PC-9 (cell line): ENCODE results near the gene UNG. TPM values are rescaled to one million over a fixed set of nuclear protein-coding genes. Genes with fewer than 3 reads are reported as not detected.

Experiments
- BruUV-seq: library from RNA; stranded (reverse); fragments of 400-500 nt; replicated peaks from 2 replicates; lab custom pipeline; 2021; lab: Mats Ljungman, UMichigan
- CTCF ChIA-PET: fragments of 300-600 bp; sonication (Branson Sonifier 250); formaldehyde crosslinking; loops from one replicate; lab custom pipeline; 2022; ENCODE audit warnings: antibody characterized with exemption; lab: Charles Lee
- POLR2A ChIA-PET: fragments of 300-600 bp; sonication (Branson Sonifier 250); formaldehyde crosslinking; loops from one replicate; lab custom pipeline; 2022; ENCODE audit warnings: antibody characterized with exemption; ENCODE audit not compliant: unreplicated experiment; lab: Charles Lee
- DNase-seq, 2 experiments: peaks; one replicate each; pipeline versions ENCODE4 v3.0.0 to v3.0.0-alpha.2; 2015 to 2022; ENCODE audit warnings: mixed read lengths in 1 of 2
- H2AFZ ChIP-seq: fragments of 200-600 bp; sonication (generic); 2 replicates; pipeline ENCODE4 v1.8.1; 2017; ENCODE audit warnings: antibody characterized with exemption
- H3F3A ChIP-seq: fragments of 200-600 bp; sonication (generic); 2 replicates; pipeline ENCODE4 v1.8.1; 2017; ENCODE audit warnings: antibody characterized with exemption, mild to moderate bottlenecking, low read depth; ENCODE audit not compliant: insufficient read depth
- H3K27ac ChIP-seq: fragments of 200-600 bp; sonication (generic); 2 replicates; pipeline ENCODE4 v1.6.1; 2016; ENCODE audit warnings: mixed run types
- H3K27me3 ChIP-seq: fragments of 200-600 bp; sonication (generic); 2 replicates; pipeline ENCODE4 v1.6.1; 2016; ENCODE audit warnings: low read depth, mixed run types; ENCODE audit not compliant: insufficient read depth
- H3K36me3 ChIP-seq: fragments of 200-600 bp; sonication (generic); 2 replicates; pipeline ENCODE4 v1.6.1; 2016; ENCODE audit warnings: low read depth, mixed run types
- H3K4me1 ChIP-seq: fragments of 200-600 bp; sonication (generic); replicated peaks from 2 replicates; pipeline ENCODE4 v1.6.1; 2016; ENCODE audit warnings: mixed run types; ENCODE audit not compliant: insufficient read depth
- H3K4me2 ChIP-seq: fragments of 200-600 bp; sonication (generic); 2 replicates; pipeline ENCODE4 v1.6.1; 2017; ENCODE audit warnings: mixed run types
- H3K4me3 ChIP-seq: fragments of 200-600 bp; sonication (generic); 2 replicates; pipeline ENCODE4 v1.6.1; 2016; ENCODE audit warnings: mixed run types
- H3K79me2 ChIP-seq: fragments of 200-600 bp; sonication (generic); 2 replicates; pipeline ENCODE4 v1.6.1; 2017; ENCODE audit warnings: low read depth, mixed run types
- H3K9me2 ChIP-seq: fragments of 200-600 bp; sonication (generic); 2 replicates; pipeline ENCODE4 v1.8.1; 2017; ENCODE audit warnings: mild to moderate bottlenecking; ENCODE audit not compliant: insufficient read depth
- H3K9me3 ChIP-seq: fragments of 200-600 bp; sonication (generic); 2 replicates; pipeline ENCODE4 v1.8.1; 2016; ENCODE audit warnings: low read depth; ENCODE audit not compliant: insufficient read depth
- H4K20me1 ChIP-seq: fragments of 200-600 bp; sonication (generic); 2 replicates; pipeline ENCODE4 v1.8.1; 2017; ENCODE audit not compliant: insufficient read depth
- EZH2 ChIP-seq: fragments of 200-600 bp; sonication (generic); IDR thresholded peaks from 2 replicates; pipeline ENCODE4 v1.8.0; 2017; ENCODE audit warnings: antibody characterized with exemption, low read depth
- intact Hi-C: fragments of 100-400 bp; cut with micrococcal nuclease; formaldehyde crosslinking; loops from one replicate; pipeline ENCODE4 v1.10.0; 2022; ENCODE audit not compliant: unreplicated experiment
- total RNA-seq: library from RNA; stranded (reverse); gene quantifications from 2 replicates; pipeline ENCODE4 v1.2.3, GENCODE V29; 2021
- TF ChIP-seq, protein P1 (sequence below): fragments of 200-600 bp; sonication (generic); conservative IDR thresholded peaks from 2 replicates; pipeline ENCODE4 v1.6.1; 2017; ENCODE audit warnings: mixed run types, antibody characterized with exemption, mild to moderate bottlenecking, moderate library complexity

The UNG gene
- total RNA-seq, 1 experiment from 2014 or later = 54.9 TPM

DNA sequence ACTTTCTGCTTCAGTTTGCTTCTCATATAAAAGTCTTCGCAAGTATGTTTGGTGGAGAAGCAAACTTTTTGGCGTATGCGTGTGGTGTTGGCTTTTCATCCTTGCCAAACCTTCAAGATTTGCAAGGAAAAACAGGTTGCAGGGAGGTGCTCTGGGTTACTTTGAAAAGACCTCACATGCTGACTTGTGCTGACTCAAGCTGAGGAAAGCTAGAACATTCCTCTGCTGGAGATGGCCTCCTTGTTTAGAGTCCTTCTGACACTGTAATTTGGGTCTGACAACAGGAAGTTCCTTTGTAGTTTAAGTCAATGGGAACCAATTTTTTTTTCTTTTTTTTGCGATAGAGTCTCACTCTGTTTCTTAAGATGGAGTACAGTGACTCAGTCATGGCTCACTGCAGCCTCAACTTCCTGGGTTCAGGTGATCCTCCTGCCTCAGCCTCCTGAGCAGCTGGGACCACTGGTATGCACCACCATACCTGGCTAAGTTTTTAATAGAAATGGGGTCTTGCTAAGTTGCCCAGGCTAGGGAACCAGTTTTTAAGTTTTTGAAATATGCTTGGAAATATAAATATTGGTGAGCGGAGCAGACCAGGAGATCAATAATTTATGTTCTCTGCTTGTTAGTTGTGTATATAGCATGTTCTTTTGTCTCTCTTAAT is 16.4 kb downstream of the UNG start:
- intact Hi-C loops = loop anchor here (2.0 to 5.0 kb wide), 2 partner anchors 149 to 271 kb away; no protein-coding TSS in a partner anchor
- ChIA-PET POLR2A (interaction anchor here (0.5 kb wide), 1 partner anchor 13 kb away, joined by 8 read pairs; no protein-coding TSS in a partner anchor), CTCF (no interaction called here)
- no peaks in the 10 kb centered on the region for H3K36me3 ChIP-seq
- no peaks in the 10 kb centered on the region for H4K20me1 ChIP-seq
- no peak overlapping the region for H3K27ac ChIP-seq
- no peaks in the 10 kb centered on the region for H3K9me3 ChIP-seq
- H3K4me2 ChIP-seq = no peak overlapping the region
- no peak overlapping the region for H2AFZ ChIP-seq
- H3K27me3 ChIP-seq = no peaks in the 10 kb centered on the region
- no TSS peak for BruUV-seq
- no peak overlapping the region for H3K4me3 ChIP-seq
- H3K4me1 ChIP-seq = no peaks in the 10 kb centered on the region
- H3F3A ChIP-seq = peaks cover 7% of the 10 kb centered on the region; the same call in 1 of the 2 replicates
- no peaks in the 10 kb centered on the region for H3K9me2 ChIP-seq
- no peaks in the 10 kb centered on the region for H3K79me2 ChIP-seq
- TF ChIP-seq EZH2 = no peak
- TF ChIP-seq, protein P1, sequence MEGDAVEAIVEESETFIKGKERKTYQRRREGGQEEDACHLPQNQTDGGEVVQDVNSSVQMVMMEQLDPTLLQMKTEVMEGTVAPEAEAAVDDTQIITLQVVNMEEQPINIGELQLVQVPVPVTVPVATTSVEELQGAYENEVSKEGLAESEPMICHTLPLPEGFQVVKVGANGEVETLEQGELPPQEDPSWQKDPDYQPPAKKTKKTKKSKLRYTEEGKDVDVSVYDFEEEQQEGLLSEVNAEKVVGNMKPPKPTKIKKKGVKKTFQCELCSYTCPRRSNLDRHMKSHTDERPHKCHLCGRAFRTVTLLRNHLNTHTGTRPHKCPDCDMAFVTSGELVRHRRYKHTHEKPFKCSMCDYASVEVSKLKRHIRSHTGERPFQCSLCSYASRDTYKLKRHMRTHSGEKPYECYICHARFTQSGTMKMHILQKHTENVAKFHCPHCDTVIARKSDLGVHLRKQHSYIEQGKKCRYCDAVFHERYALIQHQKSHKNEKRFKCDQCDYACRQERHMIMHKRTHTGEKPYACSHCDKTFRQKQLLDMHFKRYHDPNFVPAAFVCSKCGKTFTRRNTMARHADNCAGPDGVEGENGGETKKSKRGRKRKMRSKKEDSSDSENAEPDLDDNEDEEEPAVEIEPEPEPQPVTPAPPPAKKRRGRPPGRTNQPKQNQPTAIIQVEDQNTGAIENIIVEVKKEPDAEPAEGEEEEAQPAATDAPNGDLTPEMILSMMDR = no peak
- DNase-seq = no peak

DNA sequence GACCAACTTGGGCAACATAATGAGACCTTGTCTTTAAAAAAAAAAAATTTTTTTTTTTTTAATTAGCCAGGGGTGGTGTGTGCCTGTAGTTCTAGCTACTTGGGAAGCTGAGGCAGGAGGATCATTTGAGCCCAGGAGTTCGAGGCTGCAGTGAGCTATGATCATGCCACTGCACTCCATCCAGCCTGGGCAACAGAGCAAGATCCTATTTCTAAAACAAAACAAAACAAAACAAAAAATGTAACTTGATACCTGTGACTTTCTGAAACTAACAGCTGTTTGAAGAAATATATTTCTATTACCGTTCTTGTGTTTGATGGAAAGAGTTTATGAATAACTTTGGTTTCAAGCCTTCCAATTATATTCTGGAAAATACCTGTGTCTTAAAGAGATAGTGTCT is 17.2 kb downstream of the UNG start:
- ChIA-PET CTCF (no interaction called here), POLR2A (no interaction called here)
- no peaks in the 10 kb centered on the region for H4K20me1 ChIP-seq
- no peak for DNase-seq
- TF ChIP-seq EZH2 = no peak
- TF ChIP-seq, protein P1 = no peak
- H3K4me2 ChIP-seq = no peak overlapping the region
- H3K9me2 ChIP-seq = no peaks in the 10 kb centered on the region
- H3K27ac ChIP-seq = no peak overlapping the region
- intact Hi-C loops = loop anchor here (5.0 kb wide), 1 partner anchor 148 kb away; no protein-coding TSS in a partner anchor
- no peaks in the 10 kb centered on the region for H3K27me3 ChIP-seq
- no peak overlapping the region for H3K4me3 ChIP-seq
- no peaks in the 10 kb centered on the region for H3K9me3 ChIP-seq
- no TSS peak for BruUV-seq
- no peaks in the 10 kb centered on the region for H3K4me1 ChIP-seq
- no peak overlapping the region for H2AFZ ChIP-seq
- H3F3A ChIP-seq = peaks cover 7% of the 10 kb centered on the region; the same call in 1 of the 2 replicates
- no peaks in the 10 kb centered on the region for H3K79me2 ChIP-seq
- H3K36me3 ChIP-seq = no peaks in the 10 kb centered on the region

DNA sequence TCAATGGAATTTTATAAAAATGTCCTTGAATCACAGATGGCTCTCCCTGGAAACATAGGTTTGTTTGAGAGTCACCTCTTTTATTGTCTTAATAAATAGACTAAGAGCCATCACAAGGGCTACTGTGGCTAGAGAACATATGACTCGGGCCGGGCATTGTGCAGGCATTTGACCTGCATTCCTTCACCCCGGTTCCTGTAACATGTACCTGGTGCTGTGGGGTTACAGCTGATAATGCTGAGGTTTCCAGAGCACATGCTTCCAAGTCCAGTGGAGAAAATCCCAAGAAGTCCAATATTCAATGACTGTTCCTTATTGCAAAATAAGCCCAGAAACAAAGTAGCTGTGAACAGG is 18.0 kb downstream of the UNG start:
- no peaks in the 10 kb centered on the region for H3K9me2 ChIP-seq
- POLR2A ChIA-PET = no interaction called here
- H3K4me2 ChIP-seq = no peak overlapping the region
- H3K79me2 ChIP-seq = no peaks in the 10 kb centered on the region
- H3K27me3 ChIP-seq = no peaks in the 10 kb centered on the region
- H3F3A ChIP-seq = peaks cover 7% of the 10 kb centered on the region; the same call in 1 of the 2 replicates
- no peak overlapping the region for H2AFZ ChIP-seq
- intact Hi-C loops = no loop called here
- no peaks in the 10 kb centered on the region for H3K36me3 ChIP-seq
- H4K20me1 ChIP-seq = no peaks in the 10 kb centered on the region
- BruUV-seq = no TSS peak
- no peak overlapping the region for H3K27ac ChIP-seq
- TF ChIP-seq, protein P1 = no peak
- TF ChIP-seq EZH2 = no peak
- no peak overlapping the region for H3K4me3 ChIP-seq
- H3K4me1 ChIP-seq = no peaks in the 10 kb centered on the region
- CTCF ChIA-PET = no interaction called here
- no peak for DNase-seq
- no peaks in the 10 kb centered on the region for H3K9me3 ChIP-seq
